Measurements from ENCODE around the gene DNAJC17.

The DNAJC17 gene

DNA sequence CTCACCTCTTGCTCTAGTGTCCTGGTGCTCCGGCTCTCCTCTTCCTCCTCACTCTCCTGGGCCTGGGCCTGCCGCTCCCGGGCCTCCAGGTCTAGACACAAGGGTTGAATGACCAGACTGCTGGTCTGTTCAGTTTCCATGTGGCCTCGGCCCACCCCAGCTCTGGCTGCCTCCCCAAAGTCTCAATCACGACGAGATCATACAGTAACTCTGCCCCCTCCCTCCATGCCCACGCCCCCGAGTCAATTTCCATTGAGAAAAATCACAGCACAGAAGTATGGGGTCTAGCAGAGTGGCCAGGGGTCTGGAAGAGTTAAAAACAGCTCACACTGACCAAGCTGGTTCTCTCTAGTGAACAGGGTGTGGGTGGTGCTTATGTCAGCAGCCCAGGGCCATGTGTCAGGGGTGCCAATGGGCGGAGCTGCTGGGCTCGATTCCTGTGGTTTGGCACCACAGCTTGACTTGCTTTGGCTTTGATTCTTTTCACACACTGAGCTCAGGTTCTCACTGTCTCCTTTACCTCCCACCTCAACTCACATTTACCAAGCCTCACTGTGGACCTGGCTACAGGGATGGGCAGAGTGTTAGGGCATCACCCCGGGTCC lies 30.6 kb downstream of the DNAJC17 start:
- no peak overlapping the region for H3K9ac ChIP-seq (ENCODE audit: low read length)
- H3K4me3 ChIP-seq (ENCODE audit: low read length) = no peak overlapping the region
- H3K27ac ChIP-seq (ENCODE audit: low read depth, low read length) = no peak overlapping the region
- H3K4me1 ChIP-seq (ENCODE audit: control insufficient read depth, insufficient read depth, low read length) = no peaks in the 10 kb centered on the region
- no peaks in the 10 kb centered on the region for H3K27me3 ChIP-seq (ENCODE audit: control insufficient read depth, insufficient read depth, low read length)
- H3K36me3 ChIP-seq (ENCODE audit: control insufficient read depth, insufficient read depth, low read length) = peaks cover 48% of the 10 kb centered on the region

DNA sequence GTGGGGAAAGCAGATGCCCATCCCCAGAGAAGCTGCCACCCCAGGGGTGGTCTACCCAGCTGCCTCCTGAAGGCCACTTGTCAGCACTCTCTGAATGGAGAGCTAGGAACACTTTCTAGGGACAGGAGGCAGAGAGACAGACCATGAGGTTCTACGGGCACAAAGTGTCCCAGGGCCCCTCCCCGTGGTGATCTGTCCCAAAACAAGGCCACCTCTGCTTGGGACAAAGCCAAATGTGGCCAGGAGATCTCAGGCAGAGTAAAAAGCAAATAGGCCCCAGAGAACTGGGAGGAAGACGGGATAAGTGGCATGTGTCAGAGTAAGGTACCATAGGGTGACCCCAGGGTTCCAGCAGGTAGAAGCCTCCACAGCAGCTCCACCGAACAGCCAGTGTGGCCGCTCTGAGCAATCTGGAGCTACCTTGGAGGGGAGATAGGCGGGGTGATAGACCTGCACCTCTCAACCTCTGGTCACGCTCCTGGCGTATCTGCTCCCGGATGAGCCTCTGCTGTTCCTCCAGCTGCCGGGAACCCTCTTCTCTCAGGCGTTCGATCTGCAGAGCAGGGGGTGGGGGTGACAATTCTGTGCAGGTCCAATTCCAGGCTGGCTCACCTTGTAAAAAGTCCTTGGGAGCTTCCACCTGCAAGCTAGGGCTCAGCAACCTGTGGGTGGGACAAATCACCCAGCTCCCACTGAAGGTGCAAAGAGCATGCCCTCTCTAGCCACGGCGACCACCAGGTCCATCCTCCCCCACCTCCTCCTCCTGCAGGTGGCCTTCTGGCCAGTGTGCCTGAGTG lies 31.3 kb downstream of the DNAJC17 start:
- Histone ChIP-seq H3K4me3 (ENCODE audit: low read length) (no peak overlapping the region), H3K36me3 (ENCODE audit: control insufficient read depth, insufficient read depth, low read length) (peaks cover 48% of the 10 kb centered on the region), H3K4me1 (ENCODE audit: control insufficient read depth, insufficient read depth, low read length) (no peaks in the 10 kb centered on the region), H3K27ac (ENCODE audit: low read depth, low read length) (no peak overlapping the region), H3K27me3 (ENCODE audit: control insufficient read depth, insufficient read depth, low read length) (no peaks in the 10 kb centered on the region), H3K9ac (ENCODE audit: low read length) (no peak overlapping the region)

DNA sequence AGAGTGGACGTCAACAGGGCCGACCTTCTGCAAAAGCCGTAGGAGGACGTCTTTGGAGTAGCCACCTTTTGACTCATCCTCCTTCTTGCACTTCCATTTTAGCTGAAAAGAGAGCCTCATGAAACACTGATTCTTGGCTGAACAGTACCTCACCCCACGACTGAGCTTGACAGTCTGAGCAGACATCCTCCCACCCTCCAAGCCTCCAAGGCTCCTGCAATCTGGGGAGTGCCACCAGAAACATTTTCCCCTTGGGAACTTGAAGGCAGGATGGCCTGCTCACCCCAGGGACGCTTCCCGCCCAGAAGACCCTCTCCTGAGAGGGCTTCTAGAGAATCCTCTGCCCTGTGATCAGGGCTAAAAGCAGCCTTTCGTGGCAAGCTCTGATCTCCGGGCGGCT lies 32.3 kb downstream of the DNAJC17 start:
- H3K4me3 ChIP-seq (ENCODE audit: low read length) = no peak overlapping the region
- peaks cover 48% of the 10 kb centered on the region for H3K36me3 ChIP-seq (ENCODE audit: control insufficient read depth, insufficient read depth, low read length)
- H3K4me1 ChIP-seq (ENCODE audit: control insufficient read depth, insufficient read depth, low read length) = no peaks in the 10 kb centered on the region
- no peaks in the 10 kb centered on the region for H3K27me3 ChIP-seq (ENCODE audit: control insufficient read depth, insufficient read depth, low read length)
- H3K27ac ChIP-seq (ENCODE audit: low read depth, low read length) = no peak overlapping the region
- H3K9ac ChIP-seq (ENCODE audit: low read length) = no peak overlapping the region

DNA sequence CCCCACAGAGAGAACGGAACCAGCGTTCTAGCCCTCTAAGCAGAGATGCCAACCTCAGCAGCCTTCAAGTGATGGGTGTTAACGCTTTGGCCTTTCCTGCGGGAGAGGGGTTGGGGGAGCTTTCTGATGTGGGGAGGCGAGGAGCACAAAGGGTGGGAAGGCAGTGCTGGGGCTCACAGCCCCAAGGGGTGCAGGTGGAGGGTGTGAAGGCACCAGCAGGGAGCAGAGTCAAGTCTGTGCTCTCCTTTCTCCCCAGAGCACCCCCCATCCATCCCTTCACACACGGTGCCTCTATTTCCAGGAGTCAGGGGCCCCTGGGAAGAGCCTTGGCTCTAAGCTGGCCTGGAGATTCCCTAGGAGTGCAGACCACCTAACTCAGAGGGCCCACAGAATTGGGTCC lies 33.4 kb downstream of the DNAJC17 start:
- no peak overlapping the region for H3K9ac ChIP-seq (ENCODE audit: low read length)
- peaks cover 41% of the 10 kb centered on the region for H3K36me3 ChIP-seq (ENCODE audit: control insufficient read depth, insufficient read depth, low read length)
- no peak overlapping the region for H3K27ac ChIP-seq (ENCODE audit: low read depth, low read length)
- no peaks in the 10 kb centered on the region for H3K4me1 ChIP-seq (ENCODE audit: control insufficient read depth, insufficient read depth, low read length)
- no peak overlapping the region for H3K4me3 ChIP-seq (ENCODE audit: low read length)
- no peaks in the 10 kb centered on the region for H3K27me3 ChIP-seq (ENCODE audit: control insufficient read depth, insufficient read depth, low read length)

DNA sequence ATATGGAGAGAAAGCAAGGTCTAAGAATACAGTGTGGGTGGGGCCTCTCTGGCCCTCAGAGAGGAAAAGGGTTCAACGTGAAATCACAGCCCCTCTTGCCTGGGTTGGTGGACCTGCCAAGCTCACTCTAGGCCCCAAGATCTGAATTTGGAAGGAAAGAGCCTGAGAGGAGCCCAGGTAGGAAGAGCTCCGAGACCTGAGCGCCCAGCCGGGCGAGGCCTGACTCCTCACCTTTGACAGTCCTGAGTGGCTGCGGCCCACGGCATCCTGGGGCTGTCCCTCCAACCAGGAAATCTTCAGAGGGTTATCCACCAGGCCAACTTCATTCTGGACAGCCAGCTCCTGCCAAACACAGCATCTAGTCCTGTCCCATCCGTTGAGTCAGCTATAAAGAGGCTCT lies 33.8 kb downstream of the DNAJC17 start:
- Histone ChIP-seq H3K4me3 (ENCODE audit: low read length) (no peak overlapping the region), H3K27me3 (ENCODE audit: control insufficient read depth, insufficient read depth, low read length) (no peaks in the 10 kb centered on the region), H3K4me1 (ENCODE audit: control insufficient read depth, insufficient read depth, low read length) (no peaks in the 10 kb centered on the region), H3K36me3 (ENCODE audit: control insufficient read depth, insufficient read depth, low read length) (peaks cover 37% of the 10 kb centered on the region), H3K27ac (ENCODE audit: low read depth, low read length) (no peak overlapping the region), H3K9ac (ENCODE audit: low read length) (no peak overlapping the region)

DNA sequence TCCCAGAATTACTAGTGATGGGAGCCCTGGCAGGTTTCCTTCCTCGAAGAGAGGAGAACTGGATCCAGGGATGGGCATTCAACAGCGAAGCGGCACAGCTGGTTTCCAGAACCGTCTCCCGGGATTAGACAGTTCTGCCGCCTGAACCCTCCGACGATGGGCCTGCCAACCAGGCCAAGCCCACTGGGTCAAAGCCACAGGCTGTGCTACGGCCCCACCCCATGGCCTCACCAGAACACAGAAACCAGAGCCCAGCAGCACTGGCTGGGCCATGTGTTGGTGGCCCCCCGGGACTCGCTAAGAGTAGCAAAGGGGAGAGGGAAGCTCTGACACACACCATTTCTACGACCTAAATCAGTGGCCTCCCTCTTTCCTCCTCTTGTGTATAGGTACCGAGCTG lies 35.3 kb downstream of the DNAJC17 start:
- no peak overlapping the region for H3K27ac ChIP-seq (ENCODE audit: low read depth, low read length)
- H3K4me3 ChIP-seq (ENCODE audit: low read length) = no peak overlapping the region
- no peaks in the 10 kb centered on the region for H3K27me3 ChIP-seq (ENCODE audit: control insufficient read depth, insufficient read depth, low read length)
- no peak overlapping the region for H3K9ac ChIP-seq (ENCODE audit: low read length)
- no peaks in the 10 kb centered on the region for H3K4me1 ChIP-seq (ENCODE audit: control insufficient read depth, insufficient read depth, low read length)
- peaks cover 36% of the 10 kb centered on the region for H3K36me3 ChIP-seq (ENCODE audit: control insufficient read depth, insufficient read depth, low read length)

DNA sequence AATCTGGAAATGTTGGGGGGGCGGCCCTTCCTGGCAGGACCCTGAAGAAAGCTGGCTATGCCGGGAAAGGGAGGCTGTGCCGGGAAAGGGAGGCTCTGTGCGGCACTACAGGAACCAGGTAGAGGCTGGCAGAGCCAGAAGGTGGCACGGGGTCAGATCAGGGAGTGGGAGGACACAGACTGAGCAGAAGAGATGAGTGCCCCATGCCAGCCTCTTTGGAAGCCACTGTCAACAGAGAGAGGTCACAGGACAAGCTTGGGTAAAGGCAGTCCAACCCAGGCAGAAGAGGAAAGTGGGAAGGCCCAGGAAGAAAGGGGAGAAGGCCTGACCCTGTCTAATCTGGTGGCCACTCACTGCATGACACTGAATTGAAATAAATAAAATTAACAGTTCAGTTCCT lies 36.0 kb downstream of the DNAJC17 start:
- Histone ChIP-seq H3K4me3 (ENCODE audit: low read length) (no peak overlapping the region), H3K27me3 (ENCODE audit: control insufficient read depth, insufficient read depth, low read length) (no peaks in the 10 kb centered on the region), H3K36me3 (ENCODE audit: control insufficient read depth, insufficient read depth, low read length) (peaks cover 29% of the 10 kb centered on the region), H3K4me1 (ENCODE audit: control insufficient read depth, insufficient read depth, low read length) (no peaks in the 10 kb centered on the region), H3K27ac (ENCODE audit: low read depth, low read length) (no peak overlapping the region), H3K9ac (ENCODE audit: low read length) (no peak overlapping the region)

DNA sequence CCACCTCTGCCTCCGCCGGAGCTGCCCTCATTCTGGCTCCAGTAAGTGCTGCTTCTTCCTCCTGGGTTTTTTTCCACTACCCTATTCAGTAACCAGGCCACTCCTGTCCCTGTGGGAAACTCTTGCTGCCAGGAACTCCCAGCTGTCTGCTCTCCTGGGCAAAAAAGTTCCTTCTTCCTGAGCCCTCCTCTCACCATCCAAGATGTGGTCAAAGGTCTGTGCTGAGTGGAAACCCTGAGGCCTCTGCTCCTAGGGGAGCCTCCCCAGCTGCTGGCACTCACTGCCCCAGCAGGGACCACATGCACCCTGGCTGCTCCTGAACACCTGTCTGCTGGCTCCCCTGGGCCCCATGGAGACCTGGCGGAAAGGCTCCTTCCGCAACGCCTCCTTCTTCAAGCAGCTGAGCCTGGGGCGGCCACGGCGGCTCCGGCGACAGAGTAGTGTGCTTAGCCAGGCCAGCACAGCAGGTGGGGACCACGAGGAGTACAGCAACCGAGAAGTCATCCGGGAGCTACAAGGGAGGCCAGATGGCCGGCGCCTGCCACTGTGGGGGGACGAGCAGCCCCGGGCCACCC lies 37.0 kb downstream of the DNAJC17 start:
- Histone ChIP-seq H3K9ac (ENCODE audit: low read length) (no peak overlapping the region), H3K27ac (ENCODE audit: low read depth, low read length) (no peak overlapping the region), H3K36me3 (ENCODE audit: control insufficient read depth, insufficient read depth, low read length) (peaks cover 19% of the 10 kb centered on the region), H3K4me1 (ENCODE audit: control insufficient read depth, insufficient read depth, low read length) (no peaks in the 10 kb centered on the region), H3K4me3 (ENCODE audit: low read length) (no peak overlapping the region), H3K27me3 (ENCODE audit: control insufficient read depth, insufficient read depth, low read length) (no peaks in the 10 kb centered on the region)

DNA sequence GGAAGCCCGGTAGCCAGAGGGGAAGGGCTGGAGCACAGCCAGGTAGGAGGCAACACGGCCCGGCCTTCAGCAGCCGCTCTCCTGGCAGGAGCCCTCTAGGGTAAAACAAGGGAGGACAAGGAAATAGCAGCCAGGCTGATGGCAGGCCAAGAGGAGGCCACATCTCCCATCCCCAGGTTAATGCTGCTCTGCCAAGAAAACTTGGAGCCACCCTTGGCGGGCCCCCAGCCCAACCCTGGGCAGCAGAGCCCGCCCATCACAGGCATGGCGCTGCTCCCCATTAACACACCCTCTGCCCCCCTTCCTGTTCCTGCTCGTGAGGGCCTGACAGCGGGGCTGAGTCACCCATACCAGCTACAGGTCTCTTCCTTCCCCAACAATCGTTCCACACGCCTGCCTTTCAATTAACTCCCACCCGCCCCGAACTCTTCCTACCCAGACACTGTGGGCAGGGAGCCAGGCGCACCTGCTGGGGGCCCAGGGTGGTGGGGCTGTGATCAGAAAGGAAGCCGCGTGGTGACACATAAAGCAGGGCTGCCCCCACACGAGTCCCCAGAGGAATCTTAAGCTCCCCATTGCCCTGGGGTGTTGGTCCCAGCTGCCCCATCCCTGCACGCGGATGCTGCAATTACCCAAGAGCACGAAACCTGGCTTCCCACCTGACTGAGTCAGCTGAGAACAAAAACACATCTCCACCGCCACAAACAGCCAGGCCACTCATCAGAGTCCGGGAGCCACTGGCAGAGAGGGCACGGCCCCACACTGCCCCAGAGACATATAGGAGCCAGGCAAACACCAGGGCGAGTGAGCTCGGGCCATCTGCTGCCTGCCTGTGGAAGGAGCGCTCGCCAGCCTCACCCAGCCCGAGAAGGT lies 37.8 kb downstream of the DNAJC17 start, which contains the start of gene C15orf62:
TSS of gene C15orf62 (plus strand) at position 707 of the 873 bp plus-strand sequence. CDS start 516 bp downstream, outside the sequence.
- H3K27ac ChIP-seq (ENCODE audit: low read depth, low read length) = no peak within 1 kb of the TSS
- no peak within 1 kb of the TSS for H3K4me3 ChIP-seq (ENCODE audit: low read length)
- H3K27me3 ChIP-seq (ENCODE audit: control insufficient read depth, insufficient read depth, low read length) = no peaks in the 10 kb centered on the region
- no peak within 1 kb of the TSS for H3K9ac ChIP-seq (ENCODE audit: low read length)
- no peaks in the 10 kb centered on the region for H3K4me1 ChIP-seq (ENCODE audit: control insufficient read depth, insufficient read depth, low read length)
- peaks cover 12% of the 10 kb centered on the region for H3K36me3 ChIP-seq (ENCODE audit: control insufficient read depth, insufficient read depth, low read length)

DNA sequence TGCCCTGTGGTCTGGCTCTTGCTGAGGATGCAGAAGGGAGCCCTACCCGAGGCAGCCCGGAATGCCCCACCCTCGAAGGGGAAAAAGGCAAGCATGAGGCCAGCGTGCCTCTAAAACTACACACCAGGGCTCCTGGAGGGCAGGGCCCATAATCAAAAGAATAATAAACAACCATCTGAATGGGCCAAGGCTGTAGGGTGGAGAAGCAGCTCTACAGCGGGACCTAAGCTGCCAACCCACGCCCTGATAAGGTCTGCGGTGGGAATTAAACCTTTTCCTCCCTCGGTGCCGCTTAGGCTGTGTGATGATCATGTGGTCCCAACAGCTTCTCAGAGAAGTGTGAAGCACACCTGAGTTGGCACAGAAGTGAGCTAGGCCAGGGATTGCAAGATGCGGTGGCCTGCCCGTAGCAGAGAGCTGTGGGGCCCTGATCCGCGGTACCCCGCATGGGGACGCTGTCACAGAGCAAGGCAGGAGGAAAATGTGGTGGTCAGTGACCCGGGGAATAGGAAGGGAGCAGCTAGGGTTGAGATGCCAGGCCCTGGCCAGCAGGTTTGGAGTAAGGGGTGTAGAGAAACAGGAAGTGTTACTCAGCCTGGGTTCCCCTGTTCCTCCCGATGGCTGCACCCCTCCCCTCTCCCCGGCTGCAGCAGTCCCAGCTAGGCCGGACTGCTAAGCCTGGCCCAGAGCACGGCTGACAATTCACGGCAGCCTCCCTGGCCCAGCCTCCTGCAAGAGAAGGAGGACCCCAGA lies 38.6 kb downstream of the DNAJC17 start:
- no peaks in the 10 kb centered on the region for H3K4me1 ChIP-seq (ENCODE audit: control insufficient read depth, insufficient read depth, low read length)
- H3K27me3 ChIP-seq (ENCODE audit: control insufficient read depth, insufficient read depth, low read length) = no peaks in the 10 kb centered on the region
- peaks cover 8% of the 10 kb centered on the region for H3K36me3 ChIP-seq (ENCODE audit: control insufficient read depth, insufficient read depth, low read length)
- H3K27ac ChIP-seq (ENCODE audit: low read depth, low read length) = no peak overlapping the region
- H3K9ac ChIP-seq (ENCODE audit: low read length) = no peak overlapping the region
- H3K4me3 ChIP-seq (ENCODE audit: low read length) = no peak overlapping the region

DNA sequence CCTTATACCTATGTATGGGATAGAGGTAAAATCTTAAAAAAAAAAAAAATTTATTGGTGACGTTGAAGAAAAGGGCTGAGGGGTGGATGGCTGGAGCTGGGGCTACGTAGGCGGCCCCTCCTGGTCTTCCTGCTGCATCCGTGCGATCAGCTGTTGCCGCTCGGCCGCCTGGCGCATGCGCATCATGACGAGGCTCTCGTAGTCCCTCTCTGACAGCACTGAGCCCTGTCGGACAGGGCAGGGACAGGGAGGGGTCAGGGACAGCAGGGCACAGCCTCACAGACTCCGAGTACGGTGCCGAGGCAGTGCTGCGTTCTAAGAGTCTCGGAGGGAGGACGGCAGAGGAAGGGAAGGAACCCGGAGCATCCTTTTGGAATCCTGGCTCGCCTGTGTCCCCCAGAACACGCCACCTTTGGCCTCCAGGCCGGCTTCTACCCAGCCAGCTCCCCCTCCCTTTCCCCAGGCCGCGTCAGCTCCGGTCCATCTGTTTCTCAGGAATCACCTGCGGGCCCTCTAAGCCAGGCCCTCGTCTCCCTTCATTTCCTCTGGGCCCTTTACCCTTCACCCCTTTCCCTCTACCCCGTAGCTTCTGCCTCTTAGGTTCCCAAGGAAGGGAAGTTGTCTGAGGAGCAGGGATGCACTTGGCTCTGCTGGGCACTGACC lies 39.3 kb downstream of the DNAJC17 start:
- Histone ChIP-seq H3K36me3 (ENCODE audit: control insufficient read depth, insufficient read depth, low read length) (peaks cover 8% of the 10 kb centered on the region), H3K9ac (ENCODE audit: low read length) (no peak overlapping the region), H3K27ac (ENCODE audit: low read depth, low read length) (no peak overlapping the region), H3K27me3 (ENCODE audit: control insufficient read depth, insufficient read depth, low read length) (no peaks in the 10 kb centered on the region), H3K4me1 (ENCODE audit: control insufficient read depth, insufficient read depth, low read length) (peaks cover 3% of the 10 kb centered on the region), H3K4me3 (ENCODE audit: low read length) (no peak overlapping the region)
